ENCODE measurements around the gene KRT79. TPM values are rescaled to one million over a fixed set of nuclear protein-coding genes. Genes with fewer than 3 reads are reported as not detected.

KRT79 gene
- total and polyA plus RNA-seq, 5 donors: 0.09 TPM; not detected in 4

- no peak overlapping the region for H3K27ac ChIP-seq (ENCODE audit: low read length)
- DNase-seq: no peak
- no peak for ATAC-seq
- no peaks in the 10 kb centered on the region for H3K4me1 ChIP-seq (ENCODE audit: control insufficient read depth, insufficient read depth, low read length)
- no peaks in the 10 kb centered on the region for H3K27me3 ChIP-seq (ENCODE audit: control insufficient read depth, insufficient read depth)
- no peak overlapping the region for H3K4me3 ChIP-seq (ENCODE audit: low read length)
- intact Hi-C loops (cut with DNase I): no loop called here
- no peaks in the 10 kb centered on the region for H3K9me3 ChIP-seq (ENCODE audit: control insufficient read depth, low read length)
- 90% methylated on average over 8 of the region's 8 CpGs for WGBS
Measured at GRCh38 chr12:52808573-52809160, 25.4 kb downstream of the KRT79 start.

DNA sequence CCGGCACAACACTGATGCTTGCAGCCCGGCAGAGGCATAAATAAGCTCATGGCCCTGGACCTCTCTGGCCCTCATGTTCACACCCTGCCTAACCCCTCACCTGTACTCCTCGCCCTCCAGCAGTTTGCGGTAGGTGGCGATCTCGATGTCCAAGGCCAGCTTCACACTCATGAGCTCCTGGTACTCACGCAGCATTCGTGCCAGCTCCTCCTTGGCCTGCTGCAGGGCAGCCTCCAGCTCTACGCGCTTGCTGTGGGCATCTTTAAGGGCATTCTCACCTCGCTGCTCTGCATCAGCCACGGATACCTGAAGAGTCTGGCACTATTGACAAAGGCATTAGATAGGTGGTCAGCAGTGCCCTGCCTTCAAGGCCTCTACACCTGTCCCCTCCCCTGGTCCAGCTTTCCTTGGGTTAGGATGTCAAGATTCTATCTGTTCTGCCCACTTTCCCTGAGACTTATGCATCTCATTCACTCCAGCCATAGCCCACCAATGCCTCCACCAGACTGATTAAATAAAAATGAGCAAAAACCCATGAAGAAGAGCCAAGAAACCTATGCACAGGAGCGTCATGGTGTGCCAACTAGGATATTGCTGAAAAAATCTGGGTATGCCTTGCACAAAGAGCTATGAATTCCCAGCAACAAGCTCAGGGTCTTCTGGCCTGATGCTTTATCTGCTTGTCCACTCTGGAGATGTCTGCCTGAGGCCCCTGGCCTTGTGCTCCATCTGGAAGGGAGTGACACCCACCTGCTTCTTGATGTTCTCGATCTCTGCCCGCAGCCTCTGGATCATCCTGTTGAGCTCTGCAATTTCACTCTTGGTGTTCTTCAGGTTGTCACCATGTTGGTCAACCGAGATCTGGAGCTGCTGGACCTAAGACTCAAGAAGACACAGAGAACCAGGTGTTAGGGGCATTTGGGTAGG, 26.3 kb downstream of the KRT79 start:
- Histone ChIP-seq H3K27ac (ENCODE audit: low read length) (no peak overlapping the region), H3K4me1 (ENCODE audit: control insufficient read depth, insufficient read depth, low read length) (no peaks in the 10 kb centered on the region), H3K27me3 (ENCODE audit: control insufficient read depth, insufficient read depth) (no peaks in the 10 kb centered on the region), H3K9me3 (ENCODE audit: control insufficient read depth, low read length) (no peaks in the 10 kb centered on the region), H3K4me3 (ENCODE audit: low read length) (no peak overlapping the region)
- 84% methylated on average over 16 of the region's 16 CpGs for WGBS
- intact Hi-C loops (cut with DNase I): no loop called here
- ATAC-seq: no peak
- DNase-seq: no peak

DNA sequence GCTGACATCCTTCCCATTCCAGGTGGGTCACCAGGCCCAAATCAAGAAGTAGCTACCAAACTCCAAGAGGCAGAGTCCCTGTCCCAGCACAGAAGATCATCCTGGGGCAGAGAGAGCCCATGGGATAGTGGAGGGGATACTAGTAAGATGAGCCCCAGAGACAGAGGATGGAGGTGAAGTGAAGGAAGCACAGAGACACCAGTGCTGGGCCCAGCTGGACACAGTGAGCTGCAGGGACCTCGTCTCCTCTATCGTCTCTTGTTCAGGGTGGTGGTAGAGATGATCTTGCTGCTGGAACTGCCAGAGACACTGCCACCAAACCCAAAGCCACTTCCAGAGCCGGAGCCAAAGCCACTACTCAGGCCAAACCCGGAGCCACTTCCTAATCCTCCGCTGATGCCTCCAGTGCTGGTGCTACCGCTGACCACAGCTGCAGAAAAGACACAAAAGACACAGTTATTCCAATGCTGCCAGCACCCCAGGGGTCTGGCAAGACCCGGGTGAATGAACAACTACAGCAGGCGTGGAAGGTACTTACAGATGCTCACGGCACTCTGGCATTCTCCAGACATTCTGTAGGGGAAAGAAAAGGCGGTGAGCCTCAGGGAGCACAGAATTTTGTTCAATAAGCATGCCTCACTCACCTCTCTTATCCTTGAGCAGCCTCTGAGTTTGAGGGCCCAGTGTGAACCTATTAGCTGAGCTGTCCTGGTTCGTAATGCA, 27.1 kb downstream of the KRT79 start:
- DNase-seq: no peak
- Histone ChIP-seq H3K27ac (ENCODE audit: low read length) (no peak overlapping the region), H3K9me3 (ENCODE audit: control insufficient read depth, low read length) (no peaks in the 10 kb centered on the region), H3K4me1 (ENCODE audit: control insufficient read depth, insufficient read depth, low read length) (no peaks in the 10 kb centered on the region), H3K27me3 (ENCODE audit: control insufficient read depth, insufficient read depth) (no peaks in the 10 kb centered on the region), H3K4me3 (ENCODE audit: low read length) (no peak overlapping the region)
- 82% methylated on average over 11 of the region's 11 CpGs for WGBS
- intact Hi-C loops (cut with DNase I): no loop called here
- no peak for ATAC-seq

GRCh38 chr12:52806169-52806811, 27.8 kb downstream of the KRT79 start:
- Histone ChIP-seq H3K9me3 (ENCODE audit: control insufficient read depth, low read length) (no peaks in the 10 kb centered on the region), H3K27me3 (ENCODE audit: control insufficient read depth, insufficient read depth) (no peaks in the 10 kb centered on the region), H3K27ac (ENCODE audit: low read length) (no peak overlapping the region), H3K4me3 (ENCODE audit: low read length) (no peak overlapping the region), H3K4me1 (ENCODE audit: control insufficient read depth, insufficient read depth, low read length) (no peaks in the 10 kb centered on the region)
- ATAC-seq: no peak
- whole genome bisulfite sequencing: 96% methylated on average over 3 of the region's 3 CpGs
- DNase-seq: no peak
- intact Hi-C loops (cut with DNase I): no loop called here

DNA sequence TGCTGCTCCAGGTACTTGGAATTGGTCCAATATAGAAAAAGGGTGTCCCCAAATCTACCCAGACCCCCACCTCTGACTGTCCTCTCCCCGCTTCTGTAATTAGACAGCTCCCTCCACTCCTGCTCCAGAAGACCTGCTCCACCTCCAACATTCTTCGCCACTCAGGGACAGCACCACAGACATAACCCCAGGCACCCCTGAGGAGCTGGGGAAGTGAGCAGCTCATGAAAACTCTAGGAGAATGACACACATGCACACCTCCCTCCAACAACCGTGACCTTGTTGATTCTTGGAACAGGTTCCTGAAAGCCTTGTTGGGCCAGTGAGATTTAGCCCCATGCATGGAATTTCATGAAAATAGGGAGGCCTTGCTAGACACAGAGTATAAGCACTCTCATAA, 28.4 kb downstream of the KRT79 start:
- intact Hi-C loops (cut with DNase I): no loop called here
- Histone ChIP-seq H3K4me1 (ENCODE audit: control insufficient read depth, insufficient read depth, low read length) (no peaks in the 10 kb centered on the region), H3K9me3 (ENCODE audit: control insufficient read depth, low read length) (no peaks in the 10 kb centered on the region), H3K27ac (ENCODE audit: low read length) (no peak overlapping the region), H3K27me3 (ENCODE audit: control insufficient read depth, insufficient read depth) (no peaks in the 10 kb centered on the region), H3K4me3 (ENCODE audit: low read length) (no peak overlapping the region)
- WGBS: 79% methylated on average over 3 of the region's 3 CpGs
- DNase-seq (no peak), ATAC-seq (no peak)

GRCh38 chr12:52805000-52805399, 29.1 kb downstream of the KRT79 start:
- no peaks in the 10 kb centered on the region for H3K4me1 ChIP-seq (ENCODE audit: control insufficient read depth, insufficient read depth, low read length)
- no peaks in the 10 kb centered on the region for H3K27me3 ChIP-seq (ENCODE audit: control insufficient read depth, insufficient read depth)
- WGBS: 29% methylated on average over 1 of the region's 1 CpG
- ATAC-seq (no peak), DNase-seq (no peak)
- no peak overlapping the region for H3K4me3 ChIP-seq (ENCODE audit: low read length)
- intact Hi-C loops (cut with DNase I): no loop called here
- no peaks in the 10 kb centered on the region for H3K9me3 ChIP-seq (ENCODE audit: control insufficient read depth, low read length)
- H3K27ac ChIP-seq (ENCODE audit: low read length): no peak overlapping the region

GRCh38 chr12:52802442-52802841, 31.7 kb downstream of the KRT79 start:
- H3K4me1 ChIP-seq (ENCODE audit: control insufficient read depth, insufficient read depth, low read length): no peaks in the 10 kb centered on the region
- H3K9me3 ChIP-seq (ENCODE audit: control insufficient read depth, low read length): no peaks in the 10 kb centered on the region
- no peak overlapping the region for H3K4me3 ChIP-seq (ENCODE audit: low read length)
- intact Hi-C loops (cut with DNase I): no loop called here
- DNase-seq (no peak), ATAC-seq (no peak)
- H3K27ac ChIP-seq (ENCODE audit: low read length): no peak overlapping the region
- no peaks in the 10 kb centered on the region for H3K27me3 ChIP-seq (ENCODE audit: control insufficient read depth, insufficient read depth)
- 61% methylated on average over 6 of the region's 6 CpGs for WGBS

- Histone ChIP-seq H3K4me3 (ENCODE audit: low read length) (no peak overlapping the region), H3K9me3 (ENCODE audit: control insufficient read depth, low read length) (no peaks in the 10 kb centered on the region), H3K4me1 (ENCODE audit: control insufficient read depth, insufficient read depth, low read length) (no peaks in the 10 kb centered on the region), H3K27me3 (ENCODE audit: control insufficient read depth, insufficient read depth) (no peaks in the 10 kb centered on the region), H3K27ac (ENCODE audit: low read length) (no peak overlapping the region)
- ATAC-seq (no peak), DNase-seq (no peak)
- 70% methylated on average over 3 of the region's 3 CpGs for WGBS
- intact Hi-C loops (cut with DNase I): no loop called here
Measured at GRCh38 chr12:52801773-52802172, 32.3 kb downstream of the KRT79 start.

DNA sequence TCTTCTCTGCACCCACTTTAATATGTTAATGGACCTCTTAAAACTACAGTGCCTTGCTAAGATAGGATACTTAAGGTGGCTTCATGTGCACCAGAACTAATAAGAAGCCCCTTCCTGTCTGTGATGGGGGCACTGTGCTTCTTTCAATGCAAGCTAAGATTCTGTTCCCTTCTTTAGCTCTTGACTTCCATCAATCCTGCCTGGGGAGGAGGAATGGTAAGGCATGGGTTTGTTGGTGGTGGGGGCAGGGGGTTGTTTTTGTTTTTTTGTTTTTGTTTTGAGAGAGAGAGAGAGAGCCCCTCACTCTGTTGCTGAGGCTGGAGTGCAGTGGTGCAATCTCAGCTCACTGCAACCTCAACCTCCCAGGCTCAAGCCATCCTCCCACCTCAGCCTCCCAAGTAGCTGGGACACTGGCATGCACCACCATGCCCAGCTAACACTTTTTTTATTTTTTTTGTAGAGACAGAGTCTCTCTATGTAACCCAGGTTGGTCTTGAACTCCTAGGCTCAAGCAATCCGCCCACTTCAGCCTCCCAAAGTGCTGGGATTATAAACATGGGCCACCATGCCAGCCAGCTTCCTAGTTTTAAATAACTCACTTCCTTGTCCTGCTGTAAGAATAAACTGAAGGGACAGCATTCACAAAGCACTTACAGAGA, 33.7 kb downstream of the KRT79 start:
- ATAC-seq (no peak), DNase-seq (no peak)
- no peaks in the 10 kb centered on the region for H3K9me3 ChIP-seq (ENCODE audit: control insufficient read depth, low read length)
- H3K4me3 ChIP-seq (ENCODE audit: low read length): no peak overlapping the region
- intact Hi-C loops (cut with DNase I): no loop called here
- H3K27ac ChIP-seq (ENCODE audit: low read length): no peak overlapping the region
- H3K4me1 ChIP-seq (ENCODE audit: control insufficient read depth, insufficient read depth, low read length): no peaks in the 10 kb centered on the region
- WGBS: 76% methylated on average over 1 of the region's 1 CpG
- H3K27me3 ChIP-seq (ENCODE audit: control insufficient read depth, insufficient read depth): no peaks in the 10 kb centered on the region

DNA sequence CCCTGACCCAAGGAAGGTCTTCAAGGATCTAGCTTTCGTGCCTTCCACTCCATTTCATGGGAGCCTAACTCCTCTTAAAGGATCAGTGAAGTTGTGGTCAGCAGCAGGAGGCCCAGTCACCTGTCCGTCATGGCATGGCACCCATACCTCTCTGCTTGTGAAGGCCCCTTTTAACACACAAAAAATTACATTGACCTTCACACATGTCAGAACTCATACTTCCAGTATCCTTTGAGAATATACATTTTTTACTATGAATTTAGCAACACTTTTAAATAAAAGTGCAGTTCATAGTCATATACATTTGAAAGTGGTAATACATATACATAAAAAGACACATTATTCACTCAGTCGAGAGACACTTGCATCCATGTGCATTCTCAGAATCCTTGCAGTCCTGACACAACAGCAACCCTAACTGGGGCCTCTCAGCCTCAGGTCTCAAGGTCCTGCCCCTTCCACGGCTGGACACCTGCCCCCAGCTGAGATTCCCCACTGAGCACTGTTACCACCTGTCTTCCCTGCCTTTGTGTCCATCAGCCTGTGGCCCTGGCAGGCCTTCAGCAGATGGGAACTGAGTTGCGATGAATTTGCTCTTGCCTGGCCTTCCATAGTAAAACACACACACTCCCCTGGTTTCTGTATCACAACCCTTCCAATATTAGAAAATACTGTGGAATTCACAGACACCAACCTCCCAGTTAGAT, 34.5 kb downstream of the KRT79 start:
- Histone ChIP-seq H3K27me3 (ENCODE audit: control insufficient read depth, insufficient read depth) (no peaks in the 10 kb centered on the region), H3K4me3 (ENCODE audit: low read length) (no peak overlapping the region), H3K4me1 (ENCODE audit: control insufficient read depth, insufficient read depth, low read length) (no peaks in the 10 kb centered on the region), H3K27ac (ENCODE audit: low read length) (no peak overlapping the region), H3K9me3 (ENCODE audit: control insufficient read depth, low read length) (no peaks in the 10 kb centered on the region)
- intact Hi-C loops (cut with DNase I): no loop called here
- ATAC-seq: no peak
- WGBS: 76% methylated on average over 5 of the region's 5 CpGs
- no peak for DNase-seq
